Activated naive CD4-positive, alpha-beta T cell (primary cell): ENCODE results near the gene TP53I3.
A peak's percentile ranks its signal among the peaks of the same experiment; 100 is the strongest.
"Not testable (repeated sequence)": the region's sequence is repeated elsewhere in the genome, so short reads cannot be mapped to it uniquely, and the experiment has no call there.

Experiments used
- DNase-seq, 4 experiments: peaks; one replicate each; lab custom pipeline; 2025; lab: John Stamatoyannopoulos, UW

TP53I3 gene

GRCh38 chr2:24100732-24101131, 16.1 kb upstream of the TP53I3 start:
- DNase-seq: not testable (repeated sequence)

DNA sequence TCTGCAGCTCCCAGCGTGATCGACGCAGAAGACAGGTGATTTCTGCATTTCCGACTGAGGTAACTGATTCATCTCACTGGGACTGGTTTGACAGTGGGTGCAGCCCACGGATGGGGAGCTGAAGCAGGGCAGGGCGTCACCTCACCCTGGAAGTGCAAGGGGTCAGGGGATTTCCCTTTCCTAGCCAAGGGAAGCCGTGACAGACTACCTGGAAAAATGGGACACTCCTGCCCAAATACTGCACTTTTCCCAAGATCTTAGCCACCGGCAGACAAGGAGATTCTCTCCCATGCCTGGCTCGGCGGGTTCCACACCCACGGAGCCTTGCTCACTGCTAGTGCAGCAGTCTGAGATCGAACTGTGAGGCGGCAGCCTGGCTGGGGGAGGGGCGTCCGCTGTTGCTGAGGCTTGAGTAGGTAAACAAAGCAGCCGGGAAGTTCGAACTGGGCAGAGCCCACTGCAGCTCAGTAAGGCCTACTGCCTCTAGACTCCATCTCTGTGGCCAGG, 10.6 kb upstream of the TP53I3 start:
- DNase-seq: not testable (repeated sequence)

- not testable (repeated sequence) for DNase-seq
Observed at GRCh38 chr2:24093270-24093669, 8.6 kb upstream of the TP53I3 start.

GRCh38 chr2:24088821-24089359, 4.3 kb upstream of the TP53I3 start:
- no peak for DNase-seq

DNA sequence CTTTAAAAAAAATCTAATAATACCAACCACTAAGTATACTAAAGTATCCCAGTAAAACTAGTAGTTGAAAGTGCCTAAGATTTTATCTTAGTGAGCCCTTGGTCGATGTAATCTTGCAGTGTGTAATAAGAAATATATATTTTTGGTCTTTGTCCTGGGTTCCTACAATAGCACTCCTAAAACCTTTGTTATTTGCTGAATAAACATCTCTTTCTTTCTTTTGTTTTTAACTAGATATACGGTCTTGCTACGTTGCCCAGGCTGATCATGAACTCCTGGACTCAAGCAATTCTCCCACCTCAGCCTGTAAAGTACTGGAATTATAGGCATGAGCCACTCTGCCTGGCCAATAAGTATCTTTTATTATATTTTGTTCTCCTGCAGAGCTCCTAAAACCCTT, 2.4 kb upstream of the TP53I3 start:
- no peak for DNase-seq

DNA sequence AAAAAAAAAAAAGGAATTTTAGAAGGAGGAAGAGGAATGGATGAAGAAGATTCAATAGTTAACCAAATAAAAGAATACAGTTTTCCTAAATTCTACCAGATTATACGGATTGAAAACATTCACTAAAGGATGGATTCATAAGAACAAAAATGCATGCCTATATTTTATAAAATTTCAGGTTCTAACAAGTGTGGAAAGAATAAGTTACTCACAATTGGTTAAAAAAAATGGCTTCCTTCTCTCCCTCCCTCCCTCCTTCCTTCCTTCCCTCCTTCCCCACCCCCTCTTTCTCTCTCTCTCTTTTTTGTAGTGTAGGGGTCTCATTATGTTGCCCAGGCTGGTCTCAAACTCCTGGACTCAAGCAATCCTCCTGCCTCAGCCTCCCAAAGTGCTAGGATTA, 1.6 kb upstream of the TP53I3 start:
- DNase-seq: no peak

GRCh38 chr2:24085200-24085489, 511 bp upstream of the TP53I3 start:
- DNase-seq: no peak

DNA sequence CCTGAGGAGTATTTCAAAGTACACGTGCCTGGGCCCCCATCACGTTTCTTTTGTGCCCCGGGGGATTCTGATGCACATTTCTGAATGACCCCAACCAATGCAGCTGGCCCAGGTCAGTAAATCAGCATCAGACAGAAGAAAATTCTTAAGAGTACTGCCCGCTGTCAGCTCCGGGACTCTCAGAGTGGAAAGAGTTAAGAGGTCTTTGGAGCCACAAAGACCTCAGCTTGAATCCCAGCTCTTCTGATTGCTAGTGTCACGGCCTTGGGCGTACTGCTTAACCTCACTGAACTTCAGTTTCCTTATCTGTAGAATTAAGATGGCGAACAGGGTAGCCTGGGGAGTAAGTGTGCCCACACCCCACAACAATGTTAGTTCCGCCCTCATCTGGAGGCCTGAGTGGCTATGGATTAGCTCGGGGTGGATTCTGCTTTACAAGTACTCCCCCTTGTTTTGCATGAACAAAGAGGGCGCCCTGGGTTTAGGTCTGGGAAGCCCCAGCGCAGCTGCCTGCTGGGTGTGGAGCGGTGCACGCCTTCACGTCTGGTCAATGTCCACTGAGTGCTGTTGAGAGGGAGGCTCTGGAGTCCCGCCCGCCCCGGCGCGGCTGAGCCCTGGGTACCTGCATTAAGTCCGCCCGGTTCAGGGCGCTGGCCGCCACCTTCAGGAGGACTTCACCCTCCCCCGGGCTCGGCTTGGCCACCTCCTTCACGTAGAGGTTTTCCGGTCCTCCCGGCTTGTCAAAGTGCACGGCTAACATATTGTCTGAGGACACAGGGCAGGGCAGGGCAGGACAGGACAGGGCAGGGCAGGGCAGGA, 858 bp downstream of the TP53I3 start:
- DNase-seq: peak in 1 of 4 experiments; percentile 19

- DNase-seq: no peak
Observed at GRCh38 chr2:24082787-24083566, 1.7 kb downstream of the TP53I3 start.

GRCh38 chr2:24080701-24081100, 3.9 kb downstream of the TP53I3 start:
- no peak for DNase-seq

DNA sequence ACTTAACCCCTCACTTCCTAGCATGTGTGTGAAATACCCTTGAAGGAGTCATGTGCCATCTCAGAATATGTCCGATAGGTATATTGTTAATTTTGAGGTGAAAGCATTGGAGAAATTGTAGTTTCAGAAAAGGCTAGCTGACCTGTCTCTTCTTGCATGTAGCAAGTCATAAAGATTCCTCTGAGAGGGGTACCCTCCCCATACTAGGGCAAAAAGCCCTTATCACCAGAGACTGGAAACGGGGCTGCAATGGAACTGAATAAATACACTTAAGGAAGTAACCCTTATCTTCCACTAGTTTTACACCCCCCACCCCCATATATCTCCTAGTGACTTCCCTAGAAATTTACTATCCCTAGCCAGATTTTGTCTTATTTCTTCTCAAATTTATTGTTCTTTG, 6.8 kb downstream of the TP53I3 start:
- DNase-seq: no peak

GRCh38 chr2:24077535-24077877, 7.1 kb downstream of the TP53I3 start:
- no peak for DNase-seq

DNA sequence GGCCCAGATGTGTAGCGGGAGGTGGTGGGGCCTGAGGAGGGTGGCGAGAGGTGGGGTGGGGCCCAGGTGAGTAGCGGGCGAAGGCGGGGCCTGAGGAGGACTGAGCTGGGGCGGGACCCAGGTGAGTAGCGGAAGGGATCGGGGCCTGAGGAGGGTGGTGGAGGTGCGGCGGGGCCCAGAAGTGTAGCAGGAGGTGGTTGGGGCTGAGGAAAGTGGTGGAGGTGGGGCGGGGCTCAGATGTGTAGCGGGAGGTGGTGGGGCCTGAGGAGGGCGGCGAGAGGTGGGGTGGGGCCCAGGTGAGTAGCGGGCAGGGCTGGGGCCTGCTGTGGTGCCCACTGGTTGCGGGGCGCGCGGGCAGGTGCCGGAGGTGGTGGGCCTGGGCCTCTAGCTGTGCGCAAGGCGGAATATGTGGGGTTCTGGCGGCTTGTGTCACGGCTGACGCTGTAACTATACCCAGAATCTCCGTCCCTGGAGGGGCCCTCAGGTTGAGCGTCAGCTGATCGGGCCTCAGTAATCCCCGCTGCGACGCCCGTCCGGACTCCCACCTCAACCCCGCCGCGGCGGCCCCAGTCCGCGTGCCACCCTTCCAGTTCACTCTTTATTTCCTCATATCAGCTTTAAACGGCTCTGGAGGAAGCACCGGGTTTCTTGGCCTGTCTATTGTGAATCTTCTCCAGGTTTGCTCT, 7.6 kb downstream of the TP53I3 start:
- peak in 1 of 4 experiments; percentile 46 for DNase-seq

- DNase-seq: peak; percentile 92 to 99 (median 97)
Observed at GRCh38 chr2:24075915-24076848, 8.5 kb downstream of the TP53I3 start, which contains the start of gene SF3B6. Gene SF3B6, minus strand, starts transcription at chr2:24076326. Its CDS starts 97 bp downstream, at chr2:24076229.

DNA sequence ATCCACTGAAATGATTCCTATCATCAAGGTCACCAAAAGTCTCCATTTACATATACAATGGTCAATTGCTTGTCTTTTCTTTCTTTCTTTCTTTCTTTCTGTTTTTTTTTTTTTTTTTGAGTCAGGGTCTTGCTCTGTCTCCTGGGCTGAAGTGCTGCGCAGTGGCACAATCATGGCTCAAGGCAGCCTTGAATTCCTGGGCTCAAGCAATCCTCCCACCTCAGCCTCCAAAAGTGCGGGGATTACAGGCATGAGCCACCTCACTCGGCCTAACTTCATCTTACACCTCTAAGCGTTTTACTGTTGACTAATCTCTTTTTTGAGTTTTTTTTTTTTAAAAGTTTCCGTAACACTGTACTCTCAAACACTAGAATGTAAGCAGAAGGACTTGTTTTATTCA, 9.4 kb downstream of the TP53I3 start:
- no peak for DNase-seq

- no peak for DNase-seq
Observed at GRCh38 chr2:24073816-24074215, 10.8 kb downstream of the TP53I3 start.

GRCh38 chr2:24072259-24072658, 12.4 kb downstream of the TP53I3 start:
- no peak for DNase-seq

DNA sequence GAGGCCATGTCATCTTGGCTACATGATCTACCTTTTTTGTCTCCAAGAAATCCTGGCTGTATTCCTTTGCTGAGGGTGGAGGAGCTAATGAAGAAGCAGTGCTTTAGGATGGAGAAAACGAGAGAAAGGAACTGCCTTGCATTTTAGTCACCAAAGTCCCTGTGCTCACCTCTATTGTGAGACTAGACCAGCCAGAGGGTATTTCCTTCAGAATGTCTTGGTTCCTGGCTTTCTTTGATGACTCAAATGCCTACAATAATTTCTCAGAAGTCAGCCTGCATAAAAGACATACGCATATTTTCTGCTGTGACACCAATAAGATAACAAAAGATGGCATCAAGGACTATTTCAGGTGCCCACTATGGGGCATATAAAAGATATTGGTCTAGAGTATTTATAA, 19.3 kb downstream of the TP53I3 start:
- no peak for DNase-seq

DNA sequence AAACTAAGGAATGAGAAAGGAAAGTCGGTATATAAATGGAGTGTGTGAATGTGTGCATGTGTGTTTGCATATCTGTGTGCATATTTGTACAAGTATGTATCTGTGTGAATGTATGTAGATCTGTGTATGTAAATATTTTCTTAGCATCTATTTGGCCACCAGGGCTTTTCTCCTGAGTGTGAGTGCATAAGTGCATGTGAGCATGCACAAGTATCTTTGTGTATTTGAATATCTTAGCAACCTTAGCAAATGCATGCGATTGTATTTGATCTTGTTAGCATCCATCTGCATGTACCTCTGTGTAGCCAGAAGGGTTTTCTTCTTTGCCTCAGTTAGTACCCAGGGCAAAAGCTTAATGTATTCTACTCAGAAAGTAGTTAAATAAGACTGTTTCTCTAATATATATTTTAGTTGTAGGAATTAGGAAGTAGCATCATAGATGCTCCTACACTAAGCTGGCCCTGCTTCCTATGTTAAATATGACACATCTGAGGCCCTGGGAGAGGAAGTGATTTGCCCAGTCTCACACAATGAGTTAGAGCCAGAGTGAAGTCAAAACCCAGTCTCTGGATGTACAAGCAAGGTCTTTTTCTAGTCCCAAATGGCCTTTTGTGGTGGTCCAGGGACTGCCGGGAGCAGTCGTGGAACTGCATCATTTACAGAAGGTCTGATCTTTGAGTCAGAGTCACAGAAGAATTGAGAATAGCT, 25.9 kb downstream of the TP53I3 start:
- no peak for DNase-seq

- no peak for DNase-seq
Observed at GRCh38 chr2:24055750-24056149, 28.9 kb downstream of the TP53I3 start.
